ENCODE results near the gene ADK. TPM values are rescaled to one million over a fixed set of nuclear protein-coding genes. Genes with fewer than 3 reads are reported as not detected.
A peak's percentile ranks its signal among the peaks of the same experiment; 100 is the strongest.

The ADK gene
- total and polyA plus RNA-seq, 2 of the 4 experiments (the other 2 are of a cell fraction), result 30.6 to 40.9 TPM

- H3K9me3 ChIP-seq (ENCODE audit: control insufficient read depth, insufficient read depth, low read length), result no peaks in the 10 kb centered on the region
- peak overlapping the region; percentile 93 for H3K56ac ChIP-seq (ENCODE audit: extremely low read depth, insufficient read depth, low read length)
- peak overlapping the region; percentile 29 for H2BK120ac ChIP-seq (ENCODE audit: low read depth, low read length)
- ChIA-PET POLR2A (ENCODE audit: unreplicated experiment) (interaction anchor here (0.6 kb wide), 1 partner anchor 23 kb away, joined by 3 read pairs; no protein-coding TSS in a partner anchor), CTCF (no interaction called here)
- H3K9me1 ChIP-seq (ENCODE audit: insufficient read depth, low read length), result peaks cover 5% of the 10 kb centered on the region; the same call in 1 of the 2 replicates
- dilution Hi-C loops (cut with HindIII; ENCODE audit: low sequenced_read_pairs, unreplicated experiment), result no loop called here
- peak overlapping the region; percentile 72 for H3K4me2 ChIP-seq (ENCODE audit: low read depth, low read length)
- H4K20me1 ChIP-seq (ENCODE audit: insufficient read depth, low read length), result no peaks in the 10 kb centered on the region
- peak overlapping the region; percentile 90 for H2AK9ac ChIP-seq (replicated peaks; ENCODE audit: low read depth, low read length, poor library complexity)
- H3K27ac ChIP-seq (ENCODE audit: insufficient read depth, low read length), result peak overlapping the region; percentile 40
- H4K5ac ChIP-seq (ENCODE audit: low read depth, low read length), result peak overlapping the region; percentile 48
- peak overlapping the region; percentile 71 for H2BK5ac ChIP-seq (ENCODE audit: low read depth, low read length, poor library complexity, severe bottlenecking)
- peak overlapping the region; percentile 80 to 97 for H4K8ac ChIP-seq (ENCODE audit: low read depth in 2 of 2, low read length in 2 of 2)
- H3K4me1 ChIP-seq (ENCODE audit: control insufficient read depth, insufficient read depth, low read length), result no peaks in the 10 kb centered on the region; the same call in 1 of the 2 replicates
- 4% methylated on average over 5 of the region's 10 CpGs; no CpG with 5 or more reads in 1 of the 2 experiments for WGBS, 2 experiments (ENCODE audit: extremely low coverage in 2 of 2, insufficient read length in 1 of 2)
- peak overlapping the region; percentile 41; the same call in 1 of the 2 replicates for H2AK5ac ChIP-seq (ENCODE audit: low read depth, low read length)
- peak overlapping the region; percentile 73 for H4K91ac ChIP-seq (ENCODE audit: insufficient read depth, low read depth, low read length)
- peak overlapping the region; percentile 14; the same call in 1 of the 2 replicates for H3K18ac ChIP-seq (ENCODE audit: low read depth, low read length)
- peak overlapping the region; percentile 37 for H3K23ac ChIP-seq (ENCODE audit: low read depth, low read length)
- intact Hi-C loops (cut with micrococcal nuclease), result no loop called here
- peak overlapping the region; percentile 61 for H3K9ac ChIP-seq (ENCODE audit: low read depth, low read length)
- no peak for TF ChIP-seq CEBPB (IDR thresholded peaks at IDR 0.05; ENCODE audit: low read depth, low read length)
- TF ChIP-seq RAD21 (IDR thresholded peaks at IDR 0.05; ENCODE audit: low read length), result no peak
- no peak for TF ChIP-seq BHLHE40 (IDR thresholded peaks at IDR 0.05; ENCODE audit: low read depth, low read length)
- TF ChIP-seq RFX5 (IDR thresholded peaks at IDR 0.05; ENCODE audit: low read depth, low read length), result no peak
- no peak for TF ChIP-seq RCOR1 (IDR thresholded peaks at IDR 0.05; ENCODE audit: insufficient replicate concordance, low read length)
- TF ChIP-seq MXI1 (IDR thresholded peaks at IDR 0.05; ENCODE audit: borderline replicate concordance, low read depth, low read length), result no peak
- no peak for TF ChIP-seq CTCF (conservative IDR thresholded peaks at IDR 0.05; ENCODE audit: low read depth, low read length)
- TF ChIP-seq FOS (IDR thresholded peaks at IDR 0.05; ENCODE audit: low read depth, low read length), result no peak
- no peak for TF ChIP-seq MAFK (IDR thresholded peaks at IDR 0.05; ENCODE audit: low read depth, low read length)
- no peak for TF ChIP-seq POLR2A (IDR thresholded peaks at IDR 0.05; ENCODE audit: low read depth, low read length)
- no peak for TF ChIP-seq SMC3 (IDR thresholded peaks at IDR 0.05; ENCODE audit: low read depth, low read length)
- TF ChIP-seq ELK1 (IDR thresholded peaks at IDR 0.05; ENCODE audit: borderline replicate concordance, low read depth, low read length), result no peak
- no peak for TF ChIP-seq NFE2L2 (IDR thresholded peaks at IDR 0.05; ENCODE audit: low read depth, low read length)
- no peak for DNase-seq
- H2AFZ ChIP-seq (replicated peaks; ENCODE audit: low read length, poor library complexity), result peak overlapping the region; percentile 98
- peak overlapping the region; percentile 71 for H3K14ac ChIP-seq (replicated peaks; ENCODE audit: low read depth, low read length)
- peak overlapping the region; percentile 51 for H3K4ac ChIP-seq (ENCODE audit: low read depth, low read length)
- no peak overlapping the region for H2BK20ac ChIP-seq (ENCODE audit: low read depth, low read length)
- peak overlapping the region; percentile 82 for H3K4me3 ChIP-seq (ENCODE audit: insufficient read depth, low read depth, low read length)
- ATAC-seq (ENCODE audit: low read depth), result no peak
- no peaks in the 10 kb centered on the region for H3K27me3 ChIP-seq (ENCODE audit: control insufficient read depth, insufficient read depth, low read length)
- H2BK15ac ChIP-seq (ENCODE audit: low read depth, low read length), result peak overlapping the region; percentile 45; the same call in 1 of the 3 replicates
- no TSS peak for BruUV-seq (replicated peaks)
- H3K36me3 ChIP-seq (ENCODE audit: control insufficient read depth, insufficient read depth, low read length), result no peaks in the 10 kb centered on the region
- in situ Hi-C loops (cut with MboI; ENCODE audit: low sequenced_read_pairs), result no loop called here
- H3K79me1 ChIP-seq (ENCODE audit: low read depth in 1 of 2, low read length in 2 of 2), result peaks cover 8 to 38% of the 10 kb centered on the region in 2 experiments; a peak in 3 of 4 replicates
Measured at GRCh38 chr10:74175510-74176379, 24.7 kb downstream of the ADK start.

All from IMR-90 (cell line).